Endothelial cell (in vitro differentiated cells): ENCODE measurements around the gene RAD51B. TPM values are rescaled to one million over a fixed set of nuclear protein-coding genes. Genes with fewer than 3 reads are reported as not detected.

Experiments used
- DNase-seq: peaks from one replicate; pipeline ENCODE4 v3.0.0; 2021; ENCODE audit warnings: low spot score
- H3K27ac Mint-ChIP-seq: one replicate; pipeline ENCODE4 v1.8.0; 2021; ENCODE audit warnings: mixed read lengths, inconsistent platforms; ENCODE audit not compliant: unreplicated experiment
- H3K27me3 Mint-ChIP-seq: one replicate; pipeline ENCODE4 v1.8.0; 2021; ENCODE audit warnings: mild to moderate bottlenecking, moderate library complexity, mixed read lengths, inconsistent platforms; ENCODE audit not compliant: unreplicated experiment
- H3K36me3 Mint-ChIP-seq: one replicate; pipeline ENCODE4 v1.8.0; 2021; ENCODE audit warnings: mild to moderate bottlenecking, low read depth, mixed read lengths, inconsistent platforms; ENCODE audit not compliant: unreplicated experiment
- H3K4me1 Mint-ChIP-seq: one replicate; pipeline ENCODE4 v1.8.0; 2021; ENCODE audit warnings: mild to moderate bottlenecking, mixed read lengths, inconsistent platforms; ENCODE audit not compliant: unreplicated experiment
- H3K4me3 Mint-ChIP-seq: one replicate; pipeline ENCODE4 v1.8.0; 2021; ENCODE audit warnings: mild to moderate bottlenecking, mixed read lengths, inconsistent platforms; ENCODE audit not compliant: unreplicated experiment
- H3K9me3 Mint-ChIP-seq: one replicate; pipeline ENCODE4 v1.8.0; 2021; ENCODE audit warnings: mixed read lengths, inconsistent platforms; ENCODE audit not compliant: unreplicated experiment
- CTCF ChIP-seq: fragments of 200-600 bp; sonication (generic); IDR thresholded peaks from one replicate; pipeline ENCODE4 v1.5.0; 2021; ENCODE audit warnings: antibody characterized with exemption; ENCODE audit not compliant: unreplicated experiment
- total RNA-seq: library from RNA; stranded (reverse); fragmentation: NEBNext Ultra II Directional; extraction: Animal tissue kit (Norgen Biotek cat#: 25700); gene quantifications from one replicate; pipeline ENCODE4 v1.2.1, GENCODE V29; 2021; ENCODE audit not compliant: unreplicated experiment

Gene RAD51B
- total RNA-seq, 1 donor from 2014 or later: 23.5 TPM

GRCh38 chr14:68547305-68548193 is 728.0 kb downstream of the RAD51B start:
- H3K36me3 Mint-ChIP-seq: no peaks in the 10 kb centered on the region
- peaks cover 4% of the 10 kb centered on the region for H3K27me3 Mint-ChIP-seq
- no peaks in the 10 kb centered on the region for H3K9me3 Mint-ChIP-seq
- H3K4me3 Mint-ChIP-seq: no peak overlapping the region
- DNase-seq: no peak
- H3K4me1 Mint-ChIP-seq: peaks cover 41% of the 10 kb centered on the region
- no peak for TF ChIP-seq CTCF
- peak overlapping the region; percentile 74 for H3K27ac Mint-ChIP-seq

- Mint-ChIP-seq H3K27me3 (peaks cover 4% of the 10 kb centered on the region), H3K36me3 (no peaks in the 10 kb centered on the region), H3K27ac (no peak overlapping the region), H3K4me1 (peaks cover 49% of the 10 kb centered on the region), H3K4me3 (no peak overlapping the region), H3K9me3 (no peaks in the 10 kb centered on the region)
- no peak for DNase-seq
- no peak for TF ChIP-seq CTCF
These were observed 728.9 kb downstream of the RAD51B start for GRCh38 chr14:68548194-68549076.

DNA sequence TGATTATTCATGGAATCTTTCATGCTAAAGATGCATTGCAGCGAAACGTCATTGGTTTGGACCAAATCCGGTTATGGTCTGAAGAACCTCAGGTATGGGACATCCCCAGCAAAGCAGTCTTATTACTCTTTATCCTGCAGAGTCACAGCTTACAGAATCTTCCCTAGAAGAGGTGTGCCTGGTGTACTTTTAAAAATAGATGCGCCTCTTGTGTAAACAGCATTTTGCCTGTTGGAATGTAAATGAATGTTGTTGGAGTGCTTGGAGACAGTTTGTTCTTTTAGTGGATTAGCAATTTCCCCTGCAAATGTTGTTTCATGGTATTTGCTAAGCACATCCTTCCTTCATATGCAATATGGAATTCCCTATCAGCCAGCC is 730.7 kb downstream of the RAD51B start:
- no peak overlapping the region for H3K27ac Mint-ChIP-seq
- H3K36me3 Mint-ChIP-seq: no peaks in the 10 kb centered on the region

GRCh38 chr14:68551045-68551683 is 731.6 kb downstream of the RAD51B start:
- Mint-ChIP-seq H3K4me3 (no peak overlapping the region), H3K4me1 (peaks cover 59% of the 10 kb centered on the region), H3K27ac (no peak overlapping the region), H3K9me3 (no peaks in the 10 kb centered on the region), H3K36me3 (peaks cover under 1% of the 10 kb centered on the region), H3K27me3 (peaks cover 4% of the 10 kb centered on the region)
- TF ChIP-seq CTCF: no peak
- DNase-seq: no peak

More for the DNA sequence above, 730.7 kb downstream of the RAD51B start:
- Mint-ChIP-seq H3K9me3 (no peaks in the 10 kb centered on the region), H3K4me3 (no peak overlapping the region), H3K4me1 (peaks cover 56% of the 10 kb centered on the region), H3K27me3 (peaks cover 4% of the 10 kb centered on the region)
- DNase-seq: no peak
- TF ChIP-seq CTCF: no peak
